RWPE2 (cell line): ENCODE data around the gene LCK.

Experiments
- ATAC-seq: fragments of 200-7000 bp; cut with Tn5 transposase; 3 replicates; pipeline ENCODE4 v1.9.1; 2021; ENCODE audit warnings: low read depth
- DNase-seq: peaks from one replicate; pipeline ENCODE4 v3.0.0-alpha.2; 2020; ENCODE audit warnings: low spot score
- H3K27ac ChIP-seq: fragments of 450-650 bp; 2 replicates; pipeline ENCODE4 v1.5.1; 2017; ENCODE audit warnings: mild to moderate bottlenecking; ENCODE audit not compliant: poor library complexity, severe bottlenecking
- H3K27me3 ChIP-seq: fragments of 250-450 bp; sonication (Bioruptor Pico); 2 replicates; pipeline ENCODE4 v1.5.1; 2021; ENCODE audit warnings: mild to moderate bottlenecking, moderate library complexity; ENCODE audit not compliant: insufficient read depth, poor library complexity, severe bottlenecking
- H3K36me3 ChIP-seq: fragments of 250-450 bp; sonication (Bioruptor Pico); 2 replicates; pipeline ENCODE4 v1.5.1; 2020; ENCODE audit warnings: low read depth, mild to moderate bottlenecking, moderate library complexity
- H3K4me1 ChIP-seq: fragments of 250-450 bp; sonication (Bioruptor Pico); 2 replicates; pipeline ENCODE4 v1.5.1; 2021; ENCODE audit warnings: mild to moderate bottlenecking, moderate library complexity; ENCODE audit not compliant: insufficient read depth, poor library complexity, severe bottlenecking
- H3K4me3 ChIP-seq: fragments of 250-450 bp; sonication (Bioruptor Pico); 2 replicates; pipeline ENCODE4 v1.5.1; 2021; ENCODE audit warnings: mild to moderate bottlenecking, moderate library complexity; ENCODE audit not compliant: severe bottlenecking
- H3K9me3 ChIP-seq: fragments of 250-450 bp; sonication (Bioruptor Pico); 2 replicates; pipeline ENCODE4 v1.5.1; 2021; ENCODE audit warnings: mild to moderate bottlenecking, moderate library complexity; ENCODE audit not compliant: severe bottlenecking
- TF ChIP-seq, protein P1 (sequence below): fragments of 450-650 bp; IDR thresholded peaks from one replicate; pipeline ENCODE4 v1.5.1; 2017; ENCODE audit warnings: mild to moderate bottlenecking, moderate library complexity; ENCODE audit not compliant: poor library complexity, severe bottlenecking

Gene LCK

DNA sequence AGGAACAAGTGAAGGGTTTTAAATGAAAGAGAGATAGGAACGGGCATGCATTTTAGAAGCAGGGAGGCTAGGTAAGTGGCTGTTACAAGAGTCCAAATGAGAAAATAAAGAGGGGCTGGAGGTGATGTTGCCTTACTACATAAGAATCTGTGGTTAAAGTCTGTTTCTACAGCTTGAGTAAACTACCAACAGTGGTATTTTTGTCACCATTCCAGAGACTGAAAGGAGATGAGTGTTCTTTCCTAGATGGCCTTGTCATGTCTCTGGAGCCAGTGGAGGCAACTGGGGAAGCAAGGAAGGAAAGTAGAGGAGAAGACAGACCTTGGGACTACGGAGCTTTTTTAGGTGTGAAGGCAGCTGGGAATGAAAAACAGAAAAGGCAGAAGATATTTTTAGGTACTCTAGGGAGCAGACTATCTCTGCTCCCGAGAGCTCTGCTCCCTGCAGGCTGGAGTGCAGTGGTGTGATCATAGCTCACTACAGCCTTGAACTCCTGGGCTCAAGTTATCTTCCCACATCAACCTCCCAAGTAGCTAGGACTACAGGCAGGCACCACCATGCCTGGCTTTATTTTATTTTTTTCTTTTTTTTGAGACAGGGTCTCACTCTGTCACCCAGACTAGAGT, 53.0 kb downstream of the LCK start:
- H3K27me3 ChIP-seq = no peaks in the 10 kb centered on the region
- H3K4me1 ChIP-seq = peaks cover 5% of the 10 kb centered on the region
- no peak for ATAC-seq
- H3K9me3 ChIP-seq = no peaks in the 10 kb centered on the region
- no peak overlapping the region for H3K27ac ChIP-seq
- TF ChIP-seq, protein P1, sequence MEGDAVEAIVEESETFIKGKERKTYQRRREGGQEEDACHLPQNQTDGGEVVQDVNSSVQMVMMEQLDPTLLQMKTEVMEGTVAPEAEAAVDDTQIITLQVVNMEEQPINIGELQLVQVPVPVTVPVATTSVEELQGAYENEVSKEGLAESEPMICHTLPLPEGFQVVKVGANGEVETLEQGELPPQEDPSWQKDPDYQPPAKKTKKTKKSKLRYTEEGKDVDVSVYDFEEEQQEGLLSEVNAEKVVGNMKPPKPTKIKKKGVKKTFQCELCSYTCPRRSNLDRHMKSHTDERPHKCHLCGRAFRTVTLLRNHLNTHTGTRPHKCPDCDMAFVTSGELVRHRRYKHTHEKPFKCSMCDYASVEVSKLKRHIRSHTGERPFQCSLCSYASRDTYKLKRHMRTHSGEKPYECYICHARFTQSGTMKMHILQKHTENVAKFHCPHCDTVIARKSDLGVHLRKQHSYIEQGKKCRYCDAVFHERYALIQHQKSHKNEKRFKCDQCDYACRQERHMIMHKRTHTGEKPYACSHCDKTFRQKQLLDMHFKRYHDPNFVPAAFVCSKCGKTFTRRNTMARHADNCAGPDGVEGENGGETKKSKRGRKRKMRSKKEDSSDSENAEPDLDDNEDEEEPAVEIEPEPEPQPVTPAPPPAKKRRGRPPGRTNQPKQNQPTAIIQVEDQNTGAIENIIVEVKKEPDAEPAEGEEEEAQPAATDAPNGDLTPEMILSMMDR = no peak
- H3K36me3 ChIP-seq = peaks cover 53% of the 10 kb centered on the region
- H3K4me3 ChIP-seq = no peak overlapping the region
- DNase-seq = no peak

- no peak overlapping the region for H3K27ac ChIP-seq
- no peaks in the 10 kb centered on the region for H3K27me3 ChIP-seq
- H3K9me3 ChIP-seq = no peaks in the 10 kb centered on the region
- no peak for DNase-seq
- peaks cover 51% of the 10 kb centered on the region for H3K36me3 ChIP-seq
- no peak overlapping the region for H3K4me3 ChIP-seq
- ATAC-seq = no peak
- H3K4me1 ChIP-seq = peaks cover 5% of the 10 kb centered on the region
- TF ChIP-seq, protein P1 = no peak
Observed at GRCh38 chr1:32305310-32305709, 54.2 kb downstream of the LCK start.

GRCh38 chr1:32307324-32307723, 56.3 kb downstream of the LCK start:
- TF ChIP-seq, protein P1 = no peak
- ATAC-seq (peak; percentile 74), DNase-seq (no peak)
- Histone ChIP-seq H3K36me3 (peaks cover 45% of the 10 kb centered on the region), H3K4me1 (peaks cover 5% of the 10 kb centered on the region), H3K9me3 (no peaks in the 10 kb centered on the region), H3K27me3 (no peaks in the 10 kb centered on the region), H3K27ac (no peak overlapping the region), H3K4me3 (no peak overlapping the region)

DNA sequence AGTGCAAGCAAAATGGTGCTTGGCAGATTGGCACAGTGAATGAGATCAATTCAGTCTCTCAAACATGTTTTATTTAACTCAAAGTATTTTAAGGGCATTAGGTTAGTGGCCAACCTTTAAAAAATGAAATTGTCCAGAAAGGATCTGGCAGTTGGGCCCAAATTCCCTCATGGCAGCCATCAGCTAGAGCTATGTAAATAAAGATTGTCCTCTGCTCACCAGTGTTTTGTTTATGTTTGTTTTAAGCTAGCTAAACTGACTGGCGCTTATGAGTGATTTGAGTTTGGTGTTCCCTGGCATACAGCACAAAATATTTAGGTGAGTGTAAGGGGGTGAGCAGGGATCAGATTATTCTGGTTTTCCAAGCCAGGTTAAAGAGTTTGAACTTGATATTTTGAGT, 58.9 kb downstream of the LCK start:
- peaks cover 5% of the 10 kb centered on the region for H3K4me1 ChIP-seq
- H3K9me3 ChIP-seq = no peaks in the 10 kb centered on the region
- ATAC-seq (no peak), DNase-seq (no peak)
- TF ChIP-seq, protein P1 = no peak
- H3K4me3 ChIP-seq = no peak overlapping the region
- H3K27ac ChIP-seq = no peak overlapping the region
- H3K27me3 ChIP-seq = no peaks in the 10 kb centered on the region
- H3K36me3 ChIP-seq = peaks cover 28% of the 10 kb centered on the region

DNA sequence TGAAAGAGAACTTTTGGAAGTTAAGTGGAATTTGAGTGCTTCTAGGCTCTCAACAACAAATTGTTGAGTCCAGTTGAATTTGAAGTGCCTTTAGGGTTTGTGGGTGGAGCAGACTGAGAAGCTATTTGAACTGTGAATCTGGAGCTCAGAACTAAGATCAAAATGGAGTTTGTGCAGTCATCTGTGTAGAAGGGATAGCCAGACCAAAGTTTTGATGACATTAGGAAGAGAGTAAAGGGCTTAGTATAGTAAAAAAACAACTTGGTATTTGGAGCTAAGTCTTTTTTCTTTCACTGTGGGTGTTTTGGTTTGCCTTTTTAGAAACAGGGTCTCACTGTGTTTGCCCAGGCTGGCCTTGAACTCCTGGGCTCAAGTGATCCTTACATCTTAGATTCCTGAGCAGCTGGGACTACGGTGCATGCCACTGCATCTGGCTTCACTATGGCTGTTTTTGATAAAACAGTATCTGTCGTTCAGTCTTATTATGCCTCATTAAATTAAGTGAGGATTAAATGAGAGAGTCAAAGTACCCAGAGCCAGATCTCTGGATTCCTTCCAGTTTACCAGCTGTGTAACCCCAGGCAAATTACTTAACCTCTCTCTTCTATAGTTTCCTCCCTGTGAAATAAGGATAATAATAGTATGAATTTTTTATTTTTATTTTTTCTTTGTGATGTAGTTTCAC, 60.8 kb downstream of the LCK start:
- H3K4me1 ChIP-seq = peaks cover 5% of the 10 kb centered on the region
- H3K36me3 ChIP-seq = peaks cover 22% of the 10 kb centered on the region
- DNase-seq = no peak

More for the DNA sequence above, 60.8 kb downstream of the LCK start:
- no peak overlapping the region for H3K4me3 ChIP-seq
- no peaks in the 10 kb centered on the region for H3K27me3 ChIP-seq
- ATAC-seq = no peak
- TF ChIP-seq, protein P1 = no peak
- H3K9me3 ChIP-seq = no peaks in the 10 kb centered on the region
- H3K27ac ChIP-seq = no peak overlapping the region
